ENCODE data around the gene SOX6. TPM values are rescaled to one million over a fixed set of nuclear protein-coding genes. Genes with fewer than 3 reads are reported as not detected.

Gene SOX6
- total RNA-seq, 1 donor from 2014 or later: 1.6 TPM

GRCh38 chr11:16171882-16172281 lies 184.5 kb downstream of the SOX6 start:
- no peak for TF ChIP-seq CTCF (IDR thresholded peaks at IDR 0.05)
- H3K4me1 ChIP-seq: no peaks in the 10 kb centered on the region
- no peak overlapping the region for H3K4me3 ChIP-seq
- no peak overlapping the region for H3K27ac ChIP-seq
- no peak for DNase-seq (ENCODE audit: low spot score in 2 of 2)
- H3K9me3 ChIP-seq: no peaks in the 10 kb centered on the region
- H3K27me3 ChIP-seq: no peaks in the 10 kb centered on the region
- intact Hi-C loops (cut with DNase I): no loop called here
- H3K36me3 ChIP-seq: no peaks in the 10 kb centered on the region

GRCh38 chr11:16169956-16170847 lies 186.1 kb downstream of the SOX6 start:
- DNase-seq (ENCODE audit: low spot score in 2 of 2): no peak
- Histone ChIP-seq H3K4me1 (no peaks in the 10 kb centered on the region), H3K27me3 (no peaks in the 10 kb centered on the region), H3K27ac (no peak overlapping the region), H3K9me3 (no peaks in the 10 kb centered on the region), H3K36me3 (no peaks in the 10 kb centered on the region), H3K4me3 (no peak overlapping the region)
- no peak for TF ChIP-seq CTCF (IDR thresholded peaks at IDR 0.05)
- intact Hi-C loops (cut with DNase I): no loop called here

- no peak for DNase-seq (ENCODE audit: low spot score in 2 of 2)
- Histone ChIP-seq H3K36me3 (no peaks in the 10 kb centered on the region), H3K27me3 (no peaks in the 10 kb centered on the region), H3K27ac (no peak overlapping the region), H3K4me1 (no peaks in the 10 kb centered on the region), H3K9me3 (no peaks in the 10 kb centered on the region), H3K4me3 (no peak overlapping the region)
- intact Hi-C loops (cut with DNase I): no loop called here
- TF ChIP-seq CTCF (IDR thresholded peaks at IDR 0.05): no peak
These were observed 186.8 kb downstream of the SOX6 start for GRCh38 chr11:16169541-16169940.

- H3K4me3 ChIP-seq: no peak overlapping the region
- H3K27ac ChIP-seq: no peak overlapping the region
- no peak for DNase-seq (ENCODE audit: low spot score in 2 of 2)
- no peaks in the 10 kb centered on the region for H3K9me3 ChIP-seq
- H3K27me3 ChIP-seq: no peaks in the 10 kb centered on the region
- intact Hi-C loops (cut with DNase I): no loop called here
- no peak for TF ChIP-seq CTCF (IDR thresholded peaks at IDR 0.05)
- H3K4me1 ChIP-seq: no peaks in the 10 kb centered on the region
- no peaks in the 10 kb centered on the region for H3K36me3 ChIP-seq
These were observed 188.4 kb downstream of the SOX6 start for GRCh38 chr11:16167706-16168487.

GRCh38 chr11:16166571-16166970 lies 189.8 kb downstream of the SOX6 start:
- TF ChIP-seq CTCF (IDR thresholded peaks at IDR 0.05): no peak
- Histone ChIP-seq H3K36me3 (no peaks in the 10 kb centered on the region), H3K9me3 (no peaks in the 10 kb centered on the region), H3K27me3 (no peaks in the 10 kb centered on the region), H3K4me3 (no peak overlapping the region), H3K4me1 (no peaks in the 10 kb centered on the region), H3K27ac (no peak overlapping the region)
- DNase-seq (ENCODE audit: low spot score in 2 of 2): no peak
- intact Hi-C loops (cut with DNase I): no loop called here

All from ascending aorta (tissue), 2 donors.